Effector CD8-positive, alpha-beta T cell (primary cell): ENCODE data around the gene PXN.

Experiments
- DNase-seq: peaks from one replicate; lab custom pipeline; 2025; lab: John Stamatoyannopoulos, UW

PXN gene

GRCh38 chr12:120172053-120172452 is 93.5 kb downstream of the PXN start:
- DNase-seq: no peak

GRCh38 chr12:120170631-120171030 is 94.9 kb downstream of the PXN start:
- no peak for DNase-seq

GRCh38 chr12:120169946-120170345 is 95.6 kb downstream of the PXN start:
- no peak for DNase-seq

- DNase-seq: no peak
Observed at GRCh38 chr12:120168337-120168736, 97.2 kb downstream of the PXN start.

- no peak for DNase-seq
Observed at GRCh38 chr12:120167529-120168095, 97.9 kb downstream of the PXN start.

- DNase-seq: no peak
Observed at GRCh38 chr12:120164293-120164692, 101.2 kb downstream of the PXN start.

GRCh38 chr12:120162763-120163162 is 102.8 kb downstream of the PXN start:
- no peak for DNase-seq

GRCh38 chr12:120161852-120162251 is 103.7 kb downstream of the PXN start:
- DNase-seq: no peak
